PC-9 (cell line): ENCODE data around the gene MAP1LC3B2. TPM values are rescaled to one million over a fixed set of nuclear protein-coding genes. Genes with fewer than 3 reads are reported as not detected.

Experiments used
- BruUV-seq: library from RNA; stranded (reverse); fragments of 400-500 nt; replicated peaks from 2 replicates; lab custom pipeline; 2021; lab: Mats Ljungman, UMichigan
- CTCF ChIA-PET: fragments of 300-600 bp; sonication (Branson Sonifier 250); formaldehyde crosslinking; loops from one replicate; lab custom pipeline; 2022; ENCODE audit warnings: antibody characterized with exemption; lab: Charles Lee
- POLR2A ChIA-PET: fragments of 300-600 bp; sonication (Branson Sonifier 250); formaldehyde crosslinking; loops from one replicate; lab custom pipeline; 2022; ENCODE audit warnings: antibody characterized with exemption; ENCODE audit not compliant: unreplicated experiment; lab: Charles Lee
- DNase-seq, 2 experiments: peaks; one replicate each; pipeline versions ENCODE4 v3.0.0 to v3.0.0-alpha.2; 2015 to 2022; ENCODE audit warnings: mixed read lengths in 1 of 2
- H2AFZ ChIP-seq: fragments of 200-600 bp; sonication (generic); 2 replicates; pipeline ENCODE4 v1.8.1; 2017; ENCODE audit warnings: antibody characterized with exemption
- H3F3A ChIP-seq: fragments of 200-600 bp; sonication (generic); 2 replicates; pipeline ENCODE4 v1.8.1; 2017; ENCODE audit warnings: antibody characterized with exemption, mild to moderate bottlenecking, low read depth; ENCODE audit not compliant: insufficient read depth
- H3K27ac ChIP-seq: fragments of 200-600 bp; sonication (generic); 2 replicates; pipeline ENCODE4 v1.6.1; 2016; ENCODE audit warnings: mixed run types
- H3K27me3 ChIP-seq: fragments of 200-600 bp; sonication (generic); 2 replicates; pipeline ENCODE4 v1.6.1; 2016; ENCODE audit warnings: low read depth, mixed run types; ENCODE audit not compliant: insufficient read depth
- H3K36me3 ChIP-seq: fragments of 200-600 bp; sonication (generic); 2 replicates; pipeline ENCODE4 v1.6.1; 2016; ENCODE audit warnings: low read depth, mixed run types
- H3K4me1 ChIP-seq: fragments of 200-600 bp; sonication (generic); replicated peaks from 2 replicates; pipeline ENCODE4 v1.6.1; 2016; ENCODE audit warnings: mixed run types; ENCODE audit not compliant: insufficient read depth
- H3K4me2 ChIP-seq: fragments of 200-600 bp; sonication (generic); 2 replicates; pipeline ENCODE4 v1.6.1; 2017; ENCODE audit warnings: mixed run types
- H3K4me3 ChIP-seq: fragments of 200-600 bp; sonication (generic); 2 replicates; pipeline ENCODE4 v1.6.1; 2016; ENCODE audit warnings: mixed run types
- H3K79me2 ChIP-seq: fragments of 200-600 bp; sonication (generic); 2 replicates; pipeline ENCODE4 v1.6.1; 2017; ENCODE audit warnings: low read depth, mixed run types
- H3K9me2 ChIP-seq: fragments of 200-600 bp; sonication (generic); 2 replicates; pipeline ENCODE4 v1.8.1; 2017; ENCODE audit warnings: mild to moderate bottlenecking; ENCODE audit not compliant: insufficient read depth
- H3K9me3 ChIP-seq: fragments of 200-600 bp; sonication (generic); 2 replicates; pipeline ENCODE4 v1.8.1; 2016; ENCODE audit warnings: low read depth; ENCODE audit not compliant: insufficient read depth
- H4K20me1 ChIP-seq: fragments of 200-600 bp; sonication (generic); 2 replicates; pipeline ENCODE4 v1.8.1; 2017; ENCODE audit not compliant: insufficient read depth
- EZH2 ChIP-seq: fragments of 200-600 bp; sonication (generic); IDR thresholded peaks from 2 replicates; pipeline ENCODE4 v1.8.0; 2017; ENCODE audit warnings: antibody characterized with exemption, low read depth
- intact Hi-C: fragments of 100-400 bp; cut with micrococcal nuclease; formaldehyde crosslinking; loops from one replicate; pipeline ENCODE4 v1.10.0; 2022; ENCODE audit not compliant: unreplicated experiment
- total RNA-seq: library from RNA; stranded (reverse); gene quantifications from 2 replicates; pipeline ENCODE4 v1.2.3, GENCODE V29; 2021
- TF ChIP-seq, protein P1 (sequence below): fragments of 200-600 bp; sonication (generic); conservative IDR thresholded peaks from 2 replicates; pipeline ENCODE4 v1.6.1; 2017; ENCODE audit warnings: mixed run types, antibody characterized with exemption, mild to moderate bottlenecking, moderate library complexity

MAP1LC3B2 gene
- total RNA-seq, 1 experiment from 2014 or later: 1.4 TPM

DNA sequence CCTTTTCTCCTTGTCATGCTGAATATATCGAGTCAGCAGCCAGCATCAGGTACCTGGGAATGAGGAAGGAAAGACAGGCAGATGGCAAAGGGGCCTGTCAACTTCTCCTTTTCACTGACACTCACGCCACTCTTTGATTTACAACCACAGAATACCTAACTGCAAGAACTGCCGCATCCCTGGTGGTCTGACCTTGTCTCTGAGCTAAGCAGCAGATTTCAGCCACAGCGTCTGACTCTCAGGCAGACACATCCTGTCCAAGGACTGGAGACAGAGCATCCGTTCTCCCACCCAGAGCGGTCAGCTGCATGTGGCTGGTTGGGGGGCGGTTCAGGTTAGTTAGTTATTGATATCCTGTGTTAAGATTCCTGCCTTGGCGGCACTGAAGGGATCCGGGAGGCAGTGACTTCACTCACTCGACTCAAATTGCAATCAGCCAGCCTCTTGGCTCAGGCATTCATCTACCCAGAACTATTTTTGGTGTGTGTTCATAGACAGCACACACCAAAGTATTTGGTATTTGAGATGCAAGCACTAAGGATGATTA is 11.2 kb upstream of the MAP1LC3B2 start:
- Histone ChIP-seq H3K4me2 (no peak overlapping the region), H4K20me1 (no peaks in the 10 kb centered on the region)
- POLR2A ChIA-PET: no interaction called here

DNA sequence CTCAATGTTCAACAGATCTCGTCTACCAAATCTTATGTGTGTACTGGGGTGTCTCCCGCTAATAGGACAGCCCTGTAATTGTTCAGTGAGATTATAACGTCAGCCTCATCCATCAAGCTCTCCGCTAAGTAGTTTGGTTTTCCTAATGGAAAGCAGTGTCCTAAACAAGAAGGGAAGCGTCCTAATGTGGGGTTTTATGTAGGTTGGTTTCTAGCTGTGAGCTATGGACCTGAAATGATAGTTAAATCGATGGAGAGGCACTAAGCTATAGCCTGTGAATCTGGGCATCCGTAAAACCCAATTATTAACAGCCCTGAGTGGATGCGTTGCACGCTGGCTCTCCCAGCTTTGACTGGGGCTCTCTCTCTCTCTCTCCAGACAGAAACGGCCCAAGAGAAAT is 9.2 kb upstream of the MAP1LC3B2 start:
- no peaks in the 10 kb centered on the region for H3K27me3 ChIP-seq
- H3K36me3 ChIP-seq: no peaks in the 10 kb centered on the region
- no peak overlapping the region for H2AFZ ChIP-seq
- TF ChIP-seq EZH2: no peak
- TF ChIP-seq, protein P1, sequence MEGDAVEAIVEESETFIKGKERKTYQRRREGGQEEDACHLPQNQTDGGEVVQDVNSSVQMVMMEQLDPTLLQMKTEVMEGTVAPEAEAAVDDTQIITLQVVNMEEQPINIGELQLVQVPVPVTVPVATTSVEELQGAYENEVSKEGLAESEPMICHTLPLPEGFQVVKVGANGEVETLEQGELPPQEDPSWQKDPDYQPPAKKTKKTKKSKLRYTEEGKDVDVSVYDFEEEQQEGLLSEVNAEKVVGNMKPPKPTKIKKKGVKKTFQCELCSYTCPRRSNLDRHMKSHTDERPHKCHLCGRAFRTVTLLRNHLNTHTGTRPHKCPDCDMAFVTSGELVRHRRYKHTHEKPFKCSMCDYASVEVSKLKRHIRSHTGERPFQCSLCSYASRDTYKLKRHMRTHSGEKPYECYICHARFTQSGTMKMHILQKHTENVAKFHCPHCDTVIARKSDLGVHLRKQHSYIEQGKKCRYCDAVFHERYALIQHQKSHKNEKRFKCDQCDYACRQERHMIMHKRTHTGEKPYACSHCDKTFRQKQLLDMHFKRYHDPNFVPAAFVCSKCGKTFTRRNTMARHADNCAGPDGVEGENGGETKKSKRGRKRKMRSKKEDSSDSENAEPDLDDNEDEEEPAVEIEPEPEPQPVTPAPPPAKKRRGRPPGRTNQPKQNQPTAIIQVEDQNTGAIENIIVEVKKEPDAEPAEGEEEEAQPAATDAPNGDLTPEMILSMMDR: no peak
- H3K79me2 ChIP-seq: no peaks in the 10 kb centered on the region
- intact Hi-C loops: no loop called here
- H3F3A ChIP-seq: no peaks in the 10 kb centered on the region
- H3K9me2 ChIP-seq: no peaks in the 10 kb centered on the region
- POLR2A ChIA-PET: no interaction called here
- no peak overlapping the region for H3K4me3 ChIP-seq
- no peak overlapping the region for H3K4me2 ChIP-seq
- no peak overlapping the region for H3K27ac ChIP-seq
- no peaks in the 10 kb centered on the region for H3K4me1 ChIP-seq
- no TSS peak for BruUV-seq
- no peaks in the 10 kb centered on the region; the same call in 1 of the 2 replicates for H3K9me3 ChIP-seq
- DNase-seq: no peak
- no peaks in the 10 kb centered on the region for H4K20me1 ChIP-seq
- CTCF ChIA-PET: interaction anchor here (0.7 kb wide), 1 partner anchor 21 kb away, joined by 4 read pairs; no protein-coding TSS in a partner anchor

More for the DNA sequence above, 11.2 kb upstream of the MAP1LC3B2 start:
- Histone ChIP-seq H3K4me1 (peaks cover under 1% of the 10 kb centered on the region; the same call in 1 of the 2 replicates), H3K79me2 (no peaks in the 10 kb centered on the region), H3K9me3 (no peaks in the 10 kb centered on the region; the same call in 1 of the 2 replicates), H3K27ac (no peak overlapping the region), H2AFZ (no peak overlapping the region), H3F3A (0 out of 2 replicates have a peak, but pooled peaks cover under 1% of the 10 kb centered on the region), H3K27me3 (no peaks in the 10 kb centered on the region), H3K4me3 (no peak overlapping the region), H3K36me3 (no peaks in the 10 kb centered on the region), H3K9me2 (no peaks in the 10 kb centered on the region)
- no peak for DNase-seq
- no TSS peak for BruUV-seq
- intact Hi-C loops: no loop called here
- TF ChIP-seq, protein P1: no peak
- no peak for TF ChIP-seq EZH2
- CTCF ChIA-PET: no interaction called here

DNA sequence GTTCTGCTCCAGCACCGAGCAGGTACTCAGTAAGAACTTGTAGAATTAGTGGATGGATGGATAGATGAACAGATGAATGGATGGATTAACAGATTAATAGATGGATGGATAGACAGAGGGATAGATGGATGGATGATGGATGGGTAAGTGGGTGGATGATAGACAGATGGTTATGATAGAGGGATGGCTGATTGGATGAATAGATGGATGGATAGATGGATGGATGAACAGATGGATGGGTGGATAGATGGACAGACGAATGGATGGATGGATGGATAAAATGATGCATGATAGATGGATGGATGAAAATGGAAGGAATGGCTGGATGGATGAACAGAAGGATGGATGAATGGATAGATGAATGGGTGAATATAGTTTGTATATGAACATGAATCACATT is 8.0 kb upstream of the MAP1LC3B2 start:
- H4K20me1 ChIP-seq: no peaks in the 10 kb centered on the region
- no peak overlapping the region for H3K27ac ChIP-seq
- no peaks in the 10 kb centered on the region for H3K79me2 ChIP-seq
- BruUV-seq: no TSS peak
- H3K36me3 ChIP-seq: no peaks in the 10 kb centered on the region
- no peaks in the 10 kb centered on the region for H3K9me2 ChIP-seq
- H3F3A ChIP-seq: no peaks in the 10 kb centered on the region
- no peaks in the 10 kb centered on the region for H3K27me3 ChIP-seq
- ChIA-PET CTCF (no interaction called here), POLR2A (no interaction called here)
- no peak for DNase-seq
- no peaks in the 10 kb centered on the region for H3K4me1 ChIP-seq
- no peaks in the 10 kb centered on the region; the same call in 1 of the 2 replicates for H3K9me3 ChIP-seq
- no peak overlapping the region for H2AFZ ChIP-seq
- intact Hi-C loops: no loop called here
- TF ChIP-seq, protein P1: no peak
- TF ChIP-seq EZH2: no peak
- H3K4me2 ChIP-seq: no peak overlapping the region
- H3K4me3 ChIP-seq: no peak overlapping the region
